ENCODE measurements around the gene ETNK1.

Gene ETNK1

DNA sequence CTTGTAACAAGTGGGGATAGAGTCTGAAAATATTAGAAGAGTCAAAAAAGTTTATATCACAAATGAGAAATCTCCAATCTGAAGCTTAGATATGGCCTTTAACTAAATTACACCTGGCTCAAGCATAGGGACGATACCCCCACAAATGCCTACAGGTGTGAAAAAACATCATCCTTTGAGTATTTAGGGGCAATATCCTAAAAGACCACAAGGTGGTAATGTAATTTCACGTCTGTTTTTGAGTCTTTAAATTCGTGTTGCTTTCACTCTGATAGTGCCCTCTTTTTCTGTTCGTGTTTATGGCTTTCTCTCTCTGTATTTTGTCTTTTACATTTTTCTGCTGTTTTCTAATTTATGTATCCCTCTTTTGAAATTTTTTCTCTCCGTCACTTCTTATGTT is 84.3 kb downstream of the ETNK1 start:
- peak; percentile 30 to 62 for DNase-seq (ENCODE audit: low read depth in 1 of 2, low spot score in 1 of 2)
- TF ChIP-seq JUND (IDR thresholded peaks at IDR 0.05; ENCODE audit: low read depth) = no peak
- in situ Hi-C loops (cut with HindIII; ENCODE audit: low pct_unique_long_range_greater_than_20kb, low sequenced_read_pairs) = no loop called here

GRCh38 chr12:22712083-22712482 is 87.1 kb downstream of the ETNK1 start:
- in situ Hi-C loops (cut with HindIII; ENCODE audit: low pct_unique_long_range_greater_than_20kb, low sequenced_read_pairs) = no loop called here
- no peak for DNase-seq (ENCODE audit: low read depth in 1 of 2, low spot score in 1 of 2)
- TF ChIP-seq JUND (IDR thresholded peaks at IDR 0.05; ENCODE audit: low read depth) = no peak

DNA sequence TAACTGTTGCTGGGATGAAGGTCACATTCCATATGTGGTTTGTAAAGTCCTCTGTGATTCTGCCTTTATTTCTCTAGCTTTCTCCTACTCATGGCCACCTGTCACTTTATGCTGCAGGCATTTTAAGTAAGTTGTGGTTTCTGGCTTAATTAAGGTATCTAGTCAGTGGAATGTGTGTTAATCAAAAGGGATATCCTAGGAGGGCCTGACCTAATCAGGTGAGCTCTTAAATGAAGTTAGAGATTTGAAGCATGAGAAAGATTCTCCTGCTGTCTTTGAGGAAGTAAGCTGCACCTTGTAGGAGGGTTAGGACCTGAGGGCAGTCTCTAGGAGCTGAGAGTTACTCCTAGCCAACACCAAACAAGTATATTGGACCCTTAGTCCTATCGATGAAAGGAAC is 90.3 kb downstream of the ETNK1 start:
- in situ Hi-C loops (cut with HindIII; ENCODE audit: low pct_unique_long_range_greater_than_20kb, low sequenced_read_pairs) = no loop called here
- TF ChIP-seq JUND (IDR thresholded peaks at IDR 0.05; ENCODE audit: low read depth) = no peak
- no peak for DNase-seq (ENCODE audit: low read depth in 1 of 2, low spot score in 1 of 2)

- TF ChIP-seq JUND (IDR thresholded peaks at IDR 0.05; ENCODE audit: low read depth) = no peak
- in situ Hi-C loops (cut with HindIII; ENCODE audit: low pct_unique_long_range_greater_than_20kb, low sequenced_read_pairs) = no loop called here
- DNase-seq (ENCODE audit: low read depth in 1 of 2, low spot score in 1 of 2) = no peak
Observed at GRCh38 chr12:22719745-22720144, 94.8 kb downstream of the ETNK1 start.

- no peak for TF ChIP-seq JUND (IDR thresholded peaks at IDR 0.05; ENCODE audit: low read depth)
- in situ Hi-C loops (cut with HindIII; ENCODE audit: low pct_unique_long_range_greater_than_20kb, low sequenced_read_pairs) = no loop called here
- no peak for DNase-seq (ENCODE audit: low read depth in 1 of 2, low spot score in 1 of 2)
Observed at GRCh38 chr12:22722081-22722480, 97.1 kb downstream of the ETNK1 start.

- in situ Hi-C loops (cut with HindIII; ENCODE audit: low pct_unique_long_range_greater_than_20kb, low sequenced_read_pairs) = no loop called here
- no peak for DNase-seq (ENCODE audit: low read depth in 1 of 2, low spot score in 1 of 2)
- no peak for TF ChIP-seq JUND (IDR thresholded peaks at IDR 0.05; ENCODE audit: low read depth)
Observed at GRCh38 chr12:22722779-22723178, 97.8 kb downstream of the ETNK1 start.

DNA sequence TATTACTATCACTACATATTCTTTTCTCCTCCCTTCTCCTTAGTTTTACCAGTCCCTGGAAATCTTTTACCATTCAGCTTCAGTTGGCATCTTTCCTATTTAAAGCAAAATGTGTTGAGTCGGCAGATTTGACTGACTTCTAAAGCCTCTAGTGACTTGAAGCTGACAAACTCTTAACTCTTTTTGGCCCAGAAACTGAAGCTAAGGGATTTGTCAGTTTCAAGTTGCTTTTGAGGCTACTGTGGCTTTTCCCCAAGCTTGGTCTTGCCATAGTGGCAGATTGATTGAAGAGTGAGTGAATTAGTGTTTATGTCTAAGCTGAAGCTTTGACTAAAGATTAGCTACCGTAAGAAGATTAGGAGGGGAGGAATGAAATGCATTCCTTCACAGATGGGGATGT is 104.0 kb downstream of the ETNK1 start:
- DNase-seq (ENCODE audit: low read depth in 1 of 2, low spot score in 1 of 2) = no peak
- TF ChIP-seq JUND (IDR thresholded peaks at IDR 0.05; ENCODE audit: low read depth) = no peak
- in situ Hi-C loops (cut with HindIII; ENCODE audit: low pct_unique_long_range_greater_than_20kb, low sequenced_read_pairs) = no loop called here

GRCh38 chr12:22729431-22729956 is 104.5 kb downstream of the ETNK1 start:
- no peak for DNase-seq (ENCODE audit: low read depth in 1 of 2, low spot score in 1 of 2)
- in situ Hi-C loops (cut with HindIII; ENCODE audit: low pct_unique_long_range_greater_than_20kb, low sequenced_read_pairs) = no loop called here
- no peak for TF ChIP-seq JUND (IDR thresholded peaks at IDR 0.05; ENCODE audit: low read depth)

DNA sequence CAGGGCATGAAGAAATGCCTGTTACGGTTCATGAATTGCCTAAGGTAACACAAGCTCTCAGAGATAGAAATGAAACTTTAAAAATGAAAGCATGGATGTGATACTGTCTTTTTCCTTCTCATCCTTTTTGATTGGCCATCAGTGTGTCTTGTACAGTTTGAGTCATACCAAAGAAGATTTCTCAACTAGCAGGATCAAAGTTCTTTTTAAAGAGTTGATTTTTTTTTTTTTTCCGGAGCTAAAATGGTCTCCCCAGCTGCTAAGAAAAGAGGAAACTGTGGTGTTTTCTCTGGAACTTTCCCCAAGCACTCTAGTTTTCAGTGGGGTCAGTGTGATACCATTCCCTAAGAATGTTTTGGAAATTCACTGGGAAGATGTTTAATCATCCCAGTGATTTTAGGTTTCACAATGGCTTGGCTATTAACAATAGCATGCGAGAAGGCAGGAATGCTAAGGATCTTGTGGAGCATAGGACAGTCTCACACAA is 105.0 kb downstream of the ETNK1 start:
- in situ Hi-C loops (cut with HindIII; ENCODE audit: low pct_unique_long_range_greater_than_20kb, low sequenced_read_pairs) = no loop called here
- DNase-seq (ENCODE audit: low read depth in 1 of 2, low spot score in 1 of 2) = no peak
- no peak for TF ChIP-seq JUND (IDR thresholded peaks at IDR 0.05; ENCODE audit: low read depth)

DNA sequence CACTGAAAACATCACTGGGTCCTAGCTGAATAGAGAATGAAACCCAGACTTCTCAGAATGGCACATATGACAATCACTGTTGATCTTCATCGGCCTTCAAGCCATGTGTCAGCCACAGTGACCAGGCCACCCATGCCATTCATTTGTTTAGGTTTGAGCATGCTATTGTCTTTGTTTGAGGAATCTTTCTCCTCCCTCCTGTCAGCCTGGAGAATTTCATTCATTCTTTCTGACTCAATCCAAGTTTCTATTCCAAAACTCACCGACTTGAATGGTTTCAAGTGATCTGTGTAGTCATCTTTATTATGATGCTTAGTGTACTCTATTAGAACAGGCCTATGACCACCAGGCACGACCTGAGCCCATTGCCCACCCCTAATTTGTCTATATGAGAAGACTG is 106.3 kb downstream of the ETNK1 start:
- no peak for TF ChIP-seq JUND (IDR thresholded peaks at IDR 0.05; ENCODE audit: low read depth)
- in situ Hi-C loops (cut with HindIII; ENCODE audit: low pct_unique_long_range_greater_than_20kb, low sequenced_read_pairs) = no loop called here
- DNase-seq (ENCODE audit: low read depth in 1 of 2, low spot score in 1 of 2) = no peak

GRCh38 chr12:22733756-22734155 is 108.8 kb downstream of the ETNK1 start:
- no peak for TF ChIP-seq JUND (IDR thresholded peaks at IDR 0.05; ENCODE audit: low read depth)
- in situ Hi-C loops (cut with HindIII; ENCODE audit: low pct_unique_long_range_greater_than_20kb, low sequenced_read_pairs) = no loop called here
- peak in 1 of 2 experiments; percentile 16 for DNase-seq (ENCODE audit: low read depth in 1 of 2, low spot score in 1 of 2)

- DNase-seq (ENCODE audit: low read depth in 1 of 2, low spot score in 1 of 2) = no peak
- TF ChIP-seq JUND (IDR thresholded peaks at IDR 0.05; ENCODE audit: low read depth) = no peak
- in situ Hi-C loops (cut with HindIII; ENCODE audit: low pct_unique_long_range_greater_than_20kb, low sequenced_read_pairs) = no loop called here
Observed at GRCh38 chr12:22738945-22739344, 114.0 kb downstream of the ETNK1 start.
